GF-D8 (cell line): ENCODE results near the gene KIF26A.

Experiments
- DNase-seq: peaks from one replicate; lab custom pipeline; 2025; lab: John Stamatoyannopoulos, UW

Gene KIF26A

DNA sequence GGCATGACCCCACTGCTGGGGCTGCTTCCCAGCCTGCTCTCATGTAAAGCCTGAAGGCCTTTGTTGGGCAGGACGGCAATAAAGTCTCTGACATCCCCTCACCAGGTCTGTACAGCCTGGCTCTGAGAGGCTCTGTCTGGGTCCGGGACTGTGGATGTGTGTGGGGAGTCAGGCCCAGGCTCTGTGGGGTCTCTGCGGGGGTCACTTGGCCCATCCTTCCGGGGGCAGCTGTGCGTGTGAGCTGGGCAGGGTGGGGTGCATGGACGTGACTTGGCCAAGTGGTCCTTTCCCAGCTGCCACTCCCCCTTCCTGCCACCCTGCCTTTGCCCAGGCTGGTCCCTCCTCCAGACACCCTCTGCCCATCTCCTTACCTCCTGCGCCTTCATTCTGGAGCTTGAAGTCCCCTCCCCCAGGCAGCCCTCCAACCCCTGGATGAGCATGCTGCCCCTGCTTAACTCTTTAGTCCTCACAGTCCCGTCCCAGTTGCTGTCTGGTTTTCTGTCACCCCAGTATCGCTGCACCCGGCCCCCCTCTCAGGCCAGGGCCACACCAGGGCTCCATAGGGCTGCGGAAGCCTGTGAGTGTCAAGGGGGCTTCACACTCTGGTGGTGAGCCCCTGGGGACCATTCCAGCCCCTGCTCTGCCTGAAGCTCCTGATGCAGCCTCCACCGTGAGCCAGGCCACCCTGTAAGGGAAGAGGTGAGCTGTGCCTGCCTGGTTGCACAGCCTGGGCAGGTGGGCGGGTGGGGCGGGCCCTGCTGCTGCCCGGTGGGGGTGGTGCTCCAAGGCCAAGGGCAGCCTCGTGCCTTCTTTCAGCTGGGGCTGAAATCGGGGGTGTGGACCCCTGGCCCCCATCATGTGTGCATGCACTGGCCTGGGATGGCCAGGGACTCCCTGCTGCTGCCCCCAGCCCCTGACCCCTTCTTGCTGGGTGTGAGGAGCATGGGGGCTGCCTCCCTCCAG, 25.5 kb upstream of the KIF26A start:
- no peak for DNase-seq

DNA sequence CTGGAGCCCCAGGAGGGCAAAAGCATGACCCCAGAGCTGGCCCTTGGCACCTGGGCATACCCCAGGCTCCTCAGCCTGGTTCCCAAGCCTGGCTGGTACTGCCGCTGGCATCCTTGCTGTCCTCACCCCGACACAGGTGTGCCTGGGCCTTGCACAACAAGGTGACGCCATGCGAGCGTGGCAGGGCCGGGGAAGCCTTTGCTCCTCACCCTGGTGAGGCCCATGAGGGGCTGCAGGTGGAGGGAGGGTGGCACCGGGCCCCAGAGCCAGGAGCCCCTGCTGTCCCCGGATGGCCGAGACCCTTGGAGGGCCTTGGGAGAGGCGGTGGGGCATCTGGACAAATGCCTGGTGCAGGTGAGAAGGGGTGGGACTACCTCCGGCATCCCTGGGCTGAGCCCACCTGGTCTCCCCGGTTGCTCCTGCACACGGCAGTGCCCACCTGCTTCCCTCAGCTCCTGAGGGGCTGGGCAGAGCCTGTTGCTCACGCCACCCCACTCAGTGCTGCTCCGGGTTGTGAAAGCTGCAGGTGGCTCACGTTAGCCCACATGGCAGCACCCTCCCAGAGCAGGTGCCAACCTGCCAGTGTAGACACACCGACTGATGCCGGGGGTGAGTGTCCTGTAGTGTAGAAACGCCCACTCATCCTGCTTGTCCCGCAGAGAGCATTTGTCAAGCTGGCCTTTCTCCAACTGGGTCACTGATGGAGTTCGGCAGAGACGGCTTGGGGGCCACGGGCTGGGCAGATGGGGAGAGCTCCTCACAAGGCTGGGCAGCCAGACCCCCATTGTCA, 24.6 kb upstream of the KIF26A start:
- DNase-seq = no peak

DNA sequence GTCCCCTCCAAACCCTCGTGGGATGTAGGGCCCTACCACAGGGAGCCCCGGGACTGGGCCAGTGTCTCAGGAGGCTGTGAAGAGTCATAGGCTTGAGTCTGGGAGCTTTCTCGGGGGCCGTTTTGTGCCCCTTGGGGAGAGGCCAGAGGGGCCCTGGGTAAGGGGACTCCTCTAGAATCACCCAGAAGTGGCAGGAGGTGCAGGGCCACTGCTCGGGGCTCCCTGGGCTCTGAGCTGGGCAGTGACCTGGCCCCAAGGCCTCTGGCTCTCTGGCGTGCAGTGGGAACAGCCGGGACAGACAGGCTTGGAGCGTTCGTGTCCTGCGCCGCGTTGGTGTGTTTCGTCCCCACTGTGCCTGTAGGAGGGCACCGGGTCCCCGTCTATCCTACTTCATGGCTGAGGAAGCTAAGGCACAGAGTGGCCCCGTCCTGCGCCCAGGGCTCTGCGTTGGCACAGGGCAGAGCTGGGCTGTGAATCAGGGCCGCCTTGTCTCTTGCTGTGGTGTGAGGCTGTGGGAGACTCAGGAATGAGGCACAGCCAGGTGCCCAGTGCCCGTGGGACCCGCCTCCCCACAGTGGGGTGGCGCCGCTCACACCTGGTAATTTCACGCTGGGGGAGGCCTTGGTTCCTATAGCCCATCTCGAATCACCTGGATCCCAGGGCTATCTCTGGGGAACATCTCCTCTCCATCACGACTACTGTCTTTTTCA, 23.8 kb upstream of the KIF26A start:
- no peak for DNase-seq

DNA sequence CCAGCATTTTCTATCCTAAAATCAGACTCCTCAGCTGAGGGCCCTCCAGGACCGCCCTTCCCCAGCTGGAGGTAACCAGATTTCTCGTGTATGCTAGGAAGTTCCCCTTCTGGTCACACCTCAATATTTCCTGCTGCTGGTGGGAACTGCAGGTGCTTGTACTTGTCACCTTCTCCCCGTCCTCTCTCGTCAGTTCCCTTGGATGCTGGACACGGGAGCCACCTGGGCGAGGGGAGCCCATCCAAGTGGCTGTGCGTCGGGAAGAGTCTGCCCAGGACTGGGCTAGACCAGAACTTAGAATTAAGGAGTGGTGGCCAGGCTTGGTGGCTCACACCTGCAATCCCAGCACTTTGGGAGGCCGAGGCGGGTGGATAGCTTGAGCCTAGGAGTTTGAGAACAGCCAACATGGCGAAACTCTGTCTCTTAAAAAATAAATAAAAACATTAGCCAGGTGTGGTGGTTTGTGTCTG, 23.2 kb upstream of the KIF26A start:
- DNase-seq = no peak

DNA sequence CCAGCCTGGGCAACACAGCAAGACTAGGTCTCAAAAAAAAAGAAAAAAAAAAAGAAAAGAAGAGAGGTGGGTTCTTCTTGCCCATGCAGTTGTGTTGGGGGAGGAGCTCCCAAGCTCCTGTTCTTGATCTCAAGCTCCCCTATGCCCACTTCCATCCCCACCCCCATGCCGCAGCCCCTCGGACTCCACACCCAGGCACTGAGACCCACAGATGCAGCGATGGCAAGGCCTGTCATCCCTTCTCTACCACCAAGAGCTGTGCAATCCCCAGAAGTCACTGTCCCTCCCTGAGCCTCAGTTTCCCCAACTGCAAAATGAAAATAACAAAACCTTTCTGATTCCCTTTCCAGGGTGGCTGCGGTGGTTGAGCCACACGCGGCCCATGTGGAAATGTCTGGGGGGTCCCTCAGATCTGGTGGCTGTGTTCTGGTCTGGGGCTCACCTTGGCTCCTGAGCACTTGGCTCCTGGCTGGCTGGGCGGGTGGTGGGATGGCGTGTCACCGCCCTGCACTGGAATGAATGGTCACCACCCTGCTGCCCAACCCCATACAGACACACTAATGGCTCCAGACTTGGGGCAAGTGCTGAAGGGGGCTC, 22.6 kb upstream of the KIF26A start:
- DNase-seq = no peak

DNA sequence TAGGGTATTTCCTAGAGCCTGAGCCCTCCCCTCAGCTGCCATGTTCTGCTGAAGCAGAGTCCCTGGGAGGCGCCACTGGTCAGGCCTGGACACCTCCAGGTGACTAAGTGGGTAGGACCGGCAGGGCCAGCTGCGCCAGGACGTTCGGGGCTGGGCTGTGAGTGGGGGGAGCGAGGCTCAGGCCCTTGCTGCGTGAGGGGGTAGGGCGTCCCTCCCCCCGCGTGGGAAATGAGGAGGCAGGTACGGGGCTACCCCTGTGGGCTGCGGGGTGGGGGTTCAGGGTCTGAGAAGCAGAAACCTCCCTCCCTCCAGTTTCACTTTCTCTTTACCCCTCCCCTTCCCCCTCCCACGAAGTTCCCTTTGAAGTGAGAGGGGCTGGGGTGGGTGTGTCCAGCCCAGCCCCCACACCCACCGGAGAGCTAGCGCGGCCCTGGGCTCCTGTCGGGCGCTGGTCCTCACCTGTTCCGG, 22.1 kb upstream of the KIF26A start:
- DNase-seq = no peak

DNA sequence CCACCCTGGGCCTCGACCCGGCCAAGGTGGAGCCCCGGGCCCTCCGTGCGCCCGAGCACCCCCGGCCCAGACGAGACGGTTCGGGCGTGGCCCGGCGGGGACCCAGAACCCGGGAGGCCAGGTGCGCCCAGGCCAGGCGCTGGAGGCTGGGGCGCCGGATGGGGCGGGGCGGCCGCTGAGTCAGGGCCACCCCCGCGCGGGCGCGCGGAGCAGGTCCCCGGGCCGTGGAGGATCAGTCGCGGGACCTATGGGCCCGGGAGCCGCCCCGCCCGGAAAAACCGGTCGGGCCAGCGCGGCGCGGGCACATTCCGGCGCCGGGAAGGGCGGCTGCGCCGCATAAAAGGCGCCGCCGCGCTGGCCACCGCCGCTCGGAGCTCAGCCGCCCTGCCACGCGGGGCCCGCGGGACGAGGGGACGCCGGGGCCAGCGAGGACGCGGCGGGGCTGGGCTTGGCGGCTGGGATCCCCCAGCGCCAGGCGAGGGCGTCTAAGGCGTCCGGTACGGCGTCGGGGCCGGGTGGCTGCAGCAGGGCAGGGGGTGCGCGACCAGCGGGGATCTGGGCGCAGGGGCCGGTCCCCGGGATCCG, 21.5 kb upstream of the KIF26A start:
- DNase-seq = no peak

DNA sequence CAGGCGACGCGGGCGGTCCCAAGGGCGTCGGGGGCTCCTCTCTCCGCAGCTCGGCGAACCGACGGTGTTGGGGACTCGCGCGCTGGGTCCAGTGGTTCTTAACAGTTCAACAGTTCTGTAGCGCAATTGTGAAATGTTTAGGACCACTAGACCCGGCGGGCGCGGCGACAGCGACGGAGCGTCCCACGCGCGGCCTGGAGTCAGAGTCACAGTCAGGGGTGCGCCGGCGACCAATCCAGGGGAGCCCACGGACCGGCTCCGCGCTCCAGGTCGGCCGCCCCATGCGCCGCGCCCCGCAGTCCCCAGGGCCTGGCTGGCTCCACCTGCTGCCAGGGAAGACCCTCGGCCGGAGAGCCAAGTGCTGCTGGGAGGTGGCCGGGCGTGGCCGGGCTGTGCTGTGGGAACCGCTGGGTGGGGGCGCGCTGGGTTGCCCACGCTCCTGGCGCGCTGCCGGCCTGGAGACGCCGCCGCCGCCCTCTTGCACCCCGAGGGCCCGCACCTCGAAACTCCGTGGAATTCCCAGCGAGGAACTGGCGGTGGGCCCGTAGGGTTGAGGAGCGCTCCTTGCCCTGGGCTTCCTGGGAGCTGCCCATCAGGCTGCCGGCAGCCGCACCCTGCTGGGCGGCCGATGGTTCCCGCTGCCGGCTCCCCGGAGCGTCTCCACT, 20.9 kb upstream of the KIF26A start:
- no peak for DNase-seq

DNA sequence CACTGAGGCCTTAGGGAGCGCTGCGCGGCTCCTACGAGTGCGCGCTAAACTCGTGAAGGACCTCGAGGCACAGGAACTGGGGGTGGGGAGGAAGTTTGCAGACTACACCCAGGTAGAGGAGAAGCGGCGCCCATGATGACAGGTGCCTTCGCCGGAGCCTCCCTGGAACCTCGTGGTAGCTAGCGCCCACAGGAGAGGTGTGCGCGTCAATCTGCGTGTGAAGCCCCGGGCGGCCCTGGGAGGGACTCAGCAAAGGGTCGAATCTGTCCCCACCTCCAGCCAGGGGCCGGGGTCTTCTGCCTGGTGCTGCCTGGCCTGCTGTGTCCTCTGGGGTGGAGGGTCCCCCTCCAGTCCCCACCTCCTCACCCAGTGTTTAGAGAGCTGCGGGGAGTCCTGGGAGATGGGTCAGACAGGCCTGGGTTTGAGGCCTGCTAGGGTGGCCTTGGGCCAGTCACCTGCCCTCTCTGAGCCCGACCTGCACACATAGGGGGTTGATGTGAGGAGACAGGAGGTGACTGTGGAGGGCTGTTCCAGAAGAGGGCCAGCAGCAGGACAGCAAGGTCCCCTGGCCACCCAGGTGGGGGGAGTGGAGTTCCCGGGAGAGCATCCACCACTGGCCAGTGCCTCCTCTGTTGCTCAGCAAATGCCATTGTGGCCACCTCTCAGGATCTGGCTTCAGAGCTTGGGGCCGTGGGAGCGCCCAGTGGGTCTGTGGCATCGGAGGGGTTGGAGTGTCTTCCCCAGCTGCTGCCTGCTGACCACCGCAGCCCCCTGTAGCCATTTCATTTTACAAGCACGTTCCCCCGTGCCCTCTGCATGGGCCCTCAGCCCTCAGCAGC, 20.2 kb upstream of the KIF26A start:
- no peak for DNase-seq

DNA sequence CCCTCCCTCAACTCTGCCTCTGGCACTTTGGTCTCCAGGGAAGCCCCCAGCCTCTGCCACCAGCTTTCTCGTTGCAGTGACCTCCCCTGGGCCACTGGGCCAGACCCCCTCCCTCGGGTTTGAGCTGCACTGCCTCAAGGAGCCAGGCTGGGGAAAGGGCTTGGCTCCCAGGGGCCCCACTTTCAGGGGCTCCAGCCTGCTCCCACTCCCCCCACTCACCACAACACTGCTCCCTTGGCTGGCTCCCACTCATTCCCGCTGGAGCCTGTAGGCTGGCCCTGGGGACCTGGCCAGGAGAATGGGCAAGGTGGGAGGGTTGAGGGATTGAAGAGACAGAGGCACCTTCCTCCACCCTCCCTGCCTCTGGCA, 19.3 kb upstream of the KIF26A start:
- no peak for DNase-seq

DNA sequence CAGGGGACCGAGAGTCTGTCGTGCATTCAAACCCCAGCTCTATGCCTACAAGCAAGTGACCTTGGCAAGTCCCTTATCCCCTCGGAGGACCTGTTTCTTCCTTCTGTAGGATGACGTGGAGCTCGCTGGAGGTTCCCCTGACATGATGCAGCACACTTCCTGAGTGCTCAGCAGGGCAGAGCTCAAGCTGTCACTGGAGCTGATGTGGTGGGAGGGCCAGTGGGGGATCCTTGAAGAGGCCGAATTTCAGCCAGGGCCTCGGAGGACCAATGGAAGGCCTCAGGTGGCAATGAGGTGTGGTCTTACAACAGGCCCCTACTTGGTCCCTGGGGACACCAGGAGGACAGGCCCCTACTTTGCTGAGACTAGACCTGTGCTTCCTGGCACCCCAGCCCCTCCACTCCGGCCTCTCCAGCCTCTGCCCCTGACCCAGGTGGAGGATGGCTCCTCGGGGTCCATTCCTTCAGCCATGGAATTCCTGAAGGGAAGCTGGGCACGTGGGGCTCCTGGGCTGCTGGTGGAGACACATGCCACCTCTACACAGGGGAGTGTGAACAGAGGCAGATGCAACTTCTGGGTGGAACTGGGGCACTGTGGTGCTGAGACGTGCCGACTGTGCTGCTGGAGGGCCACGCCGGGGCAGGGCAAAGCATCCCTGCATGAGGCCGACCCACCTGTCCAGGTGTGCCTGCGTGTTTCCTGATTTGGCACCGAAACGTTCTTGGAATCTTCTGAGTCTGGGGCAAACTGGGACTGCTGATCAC, 18.7 kb upstream of the KIF26A start:
- DNase-seq = no peak

DNA sequence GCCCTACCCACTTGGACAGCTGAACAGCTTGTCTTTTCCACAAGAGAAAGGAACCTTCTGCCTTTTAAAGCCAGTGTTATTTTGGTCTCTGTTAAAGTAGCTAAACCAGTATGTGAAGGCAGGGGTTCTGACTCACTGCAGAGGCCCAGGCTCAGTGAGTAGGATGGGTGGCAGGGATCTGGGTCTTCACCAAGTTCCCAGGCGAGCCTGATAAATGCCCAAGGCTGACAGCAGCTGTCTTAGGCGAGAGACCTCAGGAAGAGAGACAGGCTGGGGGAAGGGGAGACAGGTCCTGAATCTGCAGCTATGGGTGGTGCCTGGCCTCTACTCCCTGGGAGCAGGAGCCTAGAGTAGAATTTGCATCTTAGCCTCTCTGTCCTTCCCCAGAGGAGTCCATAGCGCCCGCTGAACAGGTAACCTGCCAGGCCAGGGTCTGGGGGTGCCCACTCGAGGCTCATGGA, 18.1 kb upstream of the KIF26A start:
- no peak for DNase-seq

DNA sequence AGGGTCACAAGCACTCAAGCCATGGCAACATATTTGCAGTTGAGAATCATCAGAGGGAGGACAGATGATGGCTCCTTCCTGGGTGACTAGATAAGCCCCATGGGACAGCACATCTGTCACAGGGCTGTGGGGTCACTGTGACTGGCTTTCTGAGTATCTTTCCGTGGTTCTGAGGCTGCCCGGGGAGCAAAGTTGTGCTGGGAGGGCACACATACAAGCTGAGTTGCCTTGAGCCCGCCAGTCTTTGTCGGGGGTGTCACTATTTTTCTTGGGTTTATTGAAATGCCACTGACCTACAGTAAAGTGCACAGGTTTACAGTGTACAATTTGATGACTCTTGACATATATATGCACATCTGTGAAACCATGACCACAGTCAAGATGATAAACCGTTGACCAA, 17.2 kb upstream of the KIF26A start:
- DNase-seq = no peak

DNA sequence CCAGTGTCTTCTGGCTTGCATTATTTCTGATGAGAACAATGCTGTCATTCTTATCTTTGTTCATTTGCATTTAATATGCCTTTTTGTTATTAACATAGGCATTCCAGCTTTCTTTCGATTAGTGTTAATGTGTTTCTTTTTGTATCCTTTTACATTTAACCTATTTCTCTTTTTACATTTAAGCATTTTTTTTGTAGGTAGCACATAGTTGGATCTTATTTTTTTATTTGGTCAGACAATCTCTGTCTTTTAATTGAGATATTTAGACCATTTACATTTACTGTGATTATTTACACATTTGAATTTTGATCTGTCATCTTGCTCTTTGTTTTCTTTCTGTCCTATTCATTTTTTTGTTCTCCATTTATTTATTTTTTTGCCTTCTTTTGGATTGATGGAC, 14.5 kb upstream of the KIF26A start:
- DNase-seq = no peak

DNA sequence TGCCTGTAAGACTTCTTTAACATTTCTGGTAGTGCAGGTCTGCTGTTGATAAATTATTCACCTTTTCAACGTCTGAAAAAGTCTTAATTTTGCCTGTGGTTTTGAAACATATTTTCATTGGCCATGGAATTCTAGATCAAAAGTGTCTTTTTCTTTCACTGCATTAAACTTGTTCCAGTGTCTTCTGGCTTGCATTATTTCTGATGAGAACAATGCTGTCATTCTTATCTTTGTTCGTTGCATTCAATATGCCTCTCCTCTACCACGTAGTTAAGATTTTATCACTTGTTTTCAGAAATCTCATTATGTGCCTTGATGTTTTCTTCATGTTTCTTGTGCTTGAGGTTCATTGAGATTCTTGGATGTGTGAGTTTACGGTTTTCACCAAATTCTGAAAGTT, 13.4 kb upstream of the KIF26A start:
- no peak for DNase-seq

DNA sequence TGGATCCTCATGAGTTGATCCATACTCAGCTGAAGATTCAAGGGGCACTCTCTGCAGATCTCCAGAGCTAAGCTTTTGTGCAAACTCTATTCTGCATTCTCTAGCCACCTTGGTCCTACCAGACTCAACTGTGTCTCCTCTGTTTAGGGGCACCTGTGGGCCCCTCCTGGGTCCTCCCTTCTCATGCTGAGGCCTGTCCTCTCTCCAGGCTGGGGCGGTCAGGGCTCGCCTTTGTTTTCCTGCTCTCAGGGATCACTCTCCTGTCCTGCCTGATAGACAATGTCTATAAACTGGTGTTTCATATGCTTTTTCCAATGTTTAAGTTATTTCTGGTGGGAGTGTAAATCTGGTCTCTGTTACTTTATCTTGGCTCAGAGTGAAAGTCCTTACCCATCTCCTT, 11.6 kb upstream of the KIF26A start:
- no peak for DNase-seq

DNA sequence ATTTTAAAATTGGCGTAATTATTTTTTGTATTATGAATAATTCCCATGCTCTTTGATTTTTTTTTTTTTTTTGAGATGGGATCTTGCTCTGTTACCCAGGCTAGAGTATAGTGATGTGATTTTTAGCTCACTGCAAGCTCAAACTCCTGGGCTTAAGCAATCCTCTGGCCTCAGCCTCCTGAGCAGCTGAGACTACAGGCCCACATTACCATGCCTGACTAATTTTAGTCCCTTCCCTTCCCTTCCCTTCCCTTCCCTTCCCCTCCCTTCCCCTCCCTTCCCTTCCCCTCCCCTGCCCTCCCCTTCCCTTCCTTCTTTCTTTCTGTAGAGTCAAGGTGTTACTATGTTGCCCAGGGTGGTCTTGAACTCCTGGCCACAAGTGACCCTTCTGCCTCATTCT, 9.4 kb upstream of the KIF26A start:
- no peak for DNase-seq

DNA sequence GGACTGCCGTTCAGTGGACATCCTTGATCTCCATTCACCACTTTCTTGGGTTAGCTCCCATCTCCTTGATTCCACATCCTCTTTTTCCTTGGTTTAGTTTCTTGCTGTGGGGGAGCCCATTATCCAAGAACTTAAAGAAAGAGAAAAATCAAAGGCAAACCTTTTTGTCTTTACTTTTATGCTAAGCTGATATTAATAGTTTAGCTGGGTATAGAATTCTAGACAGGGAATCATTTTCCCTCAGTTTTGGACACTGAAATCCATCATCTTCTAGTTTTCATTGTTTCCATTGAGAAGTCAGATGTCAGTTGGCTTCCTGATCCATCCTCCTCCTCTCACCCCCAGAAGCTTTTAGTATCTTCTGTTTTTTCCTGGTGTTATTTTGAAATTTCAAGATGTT, 8.8 kb upstream of the KIF26A start:
- DNase-seq = no peak

DNA sequence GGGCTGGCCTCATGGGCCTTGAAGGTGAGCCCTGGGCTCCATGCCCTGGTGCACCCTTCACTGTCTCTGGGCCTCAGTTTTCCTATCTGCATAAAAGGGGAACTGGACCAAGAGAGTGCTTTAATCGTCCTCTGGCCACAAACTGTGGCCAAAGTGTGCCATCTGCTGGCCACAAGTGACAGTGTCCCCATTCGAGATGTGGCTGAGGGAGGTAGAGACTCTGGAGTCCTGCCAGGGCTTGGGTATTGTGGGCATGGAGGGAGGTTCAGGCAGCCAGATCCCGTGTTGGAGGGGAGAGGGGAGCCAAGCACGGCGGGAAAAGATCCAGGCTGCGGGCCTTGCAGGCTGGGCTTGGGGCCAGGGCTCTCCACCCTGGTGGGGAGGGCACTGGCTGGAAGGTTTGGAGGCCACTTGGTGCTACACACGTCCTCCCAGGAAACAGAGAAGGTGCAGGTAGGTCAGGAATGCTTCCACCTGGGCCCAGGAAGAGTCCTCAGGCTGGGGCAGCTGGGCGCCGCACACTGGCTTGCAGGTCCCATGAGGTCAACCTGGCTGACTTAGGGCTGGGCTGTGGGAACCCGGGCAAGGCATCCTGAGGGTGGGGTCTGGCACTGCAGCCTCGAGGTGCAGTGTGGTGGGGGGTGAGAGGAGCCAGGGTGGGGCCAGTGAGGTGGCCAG, 7.3 kb upstream of the KIF26A start:
- no peak for DNase-seq
